GM12801 (cell line): ENCODE measurements around the gene PRKCA.

ENCODE experiments used
- TF ChIP-seq, protein P1 (sequence below): IDR thresholded peaks from one replicate; pipeline ENCODE4 v1.5.1; 2011; ENCODE audit warnings: control low read depth; ENCODE audit not compliant: insufficient read length; ENCODE audit errors: extremely low read depth

Gene PRKCA

GRCh38 chr17:66724581-66725341, 422.3 kb downstream of the PRKCA start:
- TF ChIP-seq, protein P1, sequence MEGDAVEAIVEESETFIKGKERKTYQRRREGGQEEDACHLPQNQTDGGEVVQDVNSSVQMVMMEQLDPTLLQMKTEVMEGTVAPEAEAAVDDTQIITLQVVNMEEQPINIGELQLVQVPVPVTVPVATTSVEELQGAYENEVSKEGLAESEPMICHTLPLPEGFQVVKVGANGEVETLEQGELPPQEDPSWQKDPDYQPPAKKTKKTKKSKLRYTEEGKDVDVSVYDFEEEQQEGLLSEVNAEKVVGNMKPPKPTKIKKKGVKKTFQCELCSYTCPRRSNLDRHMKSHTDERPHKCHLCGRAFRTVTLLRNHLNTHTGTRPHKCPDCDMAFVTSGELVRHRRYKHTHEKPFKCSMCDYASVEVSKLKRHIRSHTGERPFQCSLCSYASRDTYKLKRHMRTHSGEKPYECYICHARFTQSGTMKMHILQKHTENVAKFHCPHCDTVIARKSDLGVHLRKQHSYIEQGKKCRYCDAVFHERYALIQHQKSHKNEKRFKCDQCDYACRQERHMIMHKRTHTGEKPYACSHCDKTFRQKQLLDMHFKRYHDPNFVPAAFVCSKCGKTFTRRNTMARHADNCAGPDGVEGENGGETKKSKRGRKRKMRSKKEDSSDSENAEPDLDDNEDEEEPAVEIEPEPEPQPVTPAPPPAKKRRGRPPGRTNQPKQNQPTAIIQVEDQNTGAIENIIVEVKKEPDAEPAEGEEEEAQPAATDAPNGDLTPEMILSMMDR, result no peak

DNA sequence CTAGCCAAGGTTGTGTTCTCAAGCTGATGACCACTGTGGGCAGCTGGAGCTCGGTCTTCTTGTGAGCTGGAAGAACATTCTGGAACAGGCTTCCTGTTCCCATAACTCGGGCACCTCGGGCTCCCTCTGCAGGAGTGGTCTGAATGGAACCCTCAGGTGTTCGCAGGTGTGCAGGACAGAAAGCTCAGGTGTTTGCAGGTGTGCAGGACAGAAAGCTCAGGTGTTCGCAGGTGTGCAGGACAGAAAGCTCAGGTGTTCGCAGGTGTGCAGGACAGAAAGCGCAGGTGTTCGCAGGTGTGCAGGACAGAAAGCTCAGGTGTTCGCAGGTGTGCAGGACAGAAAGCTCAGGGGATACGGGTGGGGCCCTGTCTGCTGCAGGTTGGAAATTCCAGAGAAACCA, 423.5 kb downstream of the PRKCA start:
- TF ChIP-seq, protein P1, result no peak

GRCh38 chr17:66726371-66726770, 424.0 kb downstream of the PRKCA start:
- TF ChIP-seq, protein P1, result no peak

DNA sequence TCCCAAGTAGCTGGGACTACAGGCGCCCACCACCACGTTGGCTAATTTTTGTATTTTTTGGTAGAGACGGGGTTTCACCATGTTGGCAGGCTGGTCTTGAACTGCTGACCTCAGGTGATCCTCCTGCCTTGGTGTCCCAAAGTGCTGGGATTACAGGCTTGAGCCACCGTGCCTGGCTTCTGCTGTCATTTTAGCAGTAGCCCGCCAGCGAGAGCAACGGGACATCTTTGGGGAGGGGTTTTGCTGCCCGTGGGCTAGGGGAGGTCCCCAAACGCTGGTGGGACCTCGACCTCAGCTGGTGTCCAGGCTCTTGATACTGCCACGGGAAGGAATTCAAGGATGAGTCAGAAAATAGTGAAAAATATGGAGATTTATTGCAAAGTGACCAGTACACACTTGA, 424.4 kb downstream of the PRKCA start:
- TF ChIP-seq, protein P1, result no peak

DNA sequence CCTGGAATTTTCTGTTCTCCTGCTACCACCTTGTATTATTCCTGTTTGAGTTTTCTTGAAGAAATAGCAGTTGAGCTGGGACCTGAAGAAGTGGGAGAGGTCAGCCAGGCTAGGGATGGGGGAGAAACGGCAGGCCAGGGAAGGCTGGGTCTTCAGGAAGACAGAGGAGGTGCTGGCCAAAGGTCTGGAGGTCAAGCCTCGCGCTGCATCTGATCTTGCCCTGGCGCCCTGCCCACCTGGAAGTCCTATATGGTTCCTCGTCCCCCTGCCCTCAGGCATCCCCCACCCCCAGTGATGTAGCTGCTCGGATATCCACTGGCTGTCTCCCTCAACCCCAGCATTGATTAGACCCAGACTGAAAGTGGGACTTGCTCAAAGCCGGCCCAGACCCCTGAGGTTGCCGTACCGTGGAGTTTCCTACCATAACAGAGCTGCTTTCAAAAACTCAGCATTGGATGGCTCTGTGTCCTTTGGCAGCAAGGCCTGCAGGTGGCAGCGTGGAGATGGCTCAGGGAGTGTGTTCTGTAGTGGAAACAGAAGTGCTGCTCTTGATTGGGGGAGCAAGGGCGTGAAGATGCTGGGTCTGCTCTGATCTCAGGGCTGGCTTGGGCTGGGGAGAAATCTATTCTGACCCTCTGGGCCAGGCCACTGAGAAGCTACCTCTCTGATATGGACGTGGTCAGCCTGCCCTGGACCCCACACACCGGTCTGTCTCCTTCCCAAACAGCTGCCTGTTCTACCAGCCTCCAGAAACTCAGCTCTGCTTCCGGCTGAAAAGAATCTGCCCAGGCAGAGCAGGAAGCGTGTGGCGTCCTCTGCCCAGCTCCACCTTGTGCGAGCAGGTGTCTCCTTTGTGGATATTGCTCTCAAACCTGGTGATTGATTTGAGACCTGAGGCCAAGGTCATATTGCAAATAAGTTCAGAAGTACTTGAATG, 425.5 kb downstream of the PRKCA start:
- TF ChIP-seq, protein P1, result no peak

GRCh38 chr17:66730461-66730923, 428.1 kb downstream of the PRKCA start:
- TF ChIP-seq, protein P1, result no peak

DNA sequence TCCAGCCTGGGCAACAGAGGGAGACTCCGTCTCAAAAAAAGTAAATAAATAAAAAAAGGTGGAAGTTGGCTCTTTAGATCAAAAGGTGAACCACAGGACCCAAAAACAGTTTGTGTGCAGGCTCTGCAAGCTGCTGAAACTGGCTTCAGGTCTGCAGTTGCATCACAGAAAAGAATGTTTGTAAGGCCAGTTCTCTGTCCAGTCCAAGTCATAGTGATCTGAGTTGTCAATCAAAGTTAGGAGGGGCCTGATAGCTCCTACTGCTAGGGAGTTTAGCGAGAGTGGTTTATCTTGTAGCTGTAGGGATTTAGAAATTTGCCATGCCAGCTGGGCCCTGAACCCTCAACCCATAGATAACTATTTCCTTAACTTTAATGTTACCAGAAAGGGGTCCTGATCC, 431.3 kb downstream of the PRKCA start:
- TF ChIP-seq, protein P1, result no peak
